ENCODE results near the gene OPRM1. TPM values are rescaled to one million over a fixed set of nuclear protein-coding genes. Genes with fewer than 3 reads are reported as not detected.
"Not testable (repeated sequence)": the region's sequence is repeated elsewhere in the genome, so short reads cannot be mapped to it uniquely, and the experiment has no call there.

Gene OPRM1
- total RNA-seq, 1 donor from 2014 or later: not detected

DNA sequence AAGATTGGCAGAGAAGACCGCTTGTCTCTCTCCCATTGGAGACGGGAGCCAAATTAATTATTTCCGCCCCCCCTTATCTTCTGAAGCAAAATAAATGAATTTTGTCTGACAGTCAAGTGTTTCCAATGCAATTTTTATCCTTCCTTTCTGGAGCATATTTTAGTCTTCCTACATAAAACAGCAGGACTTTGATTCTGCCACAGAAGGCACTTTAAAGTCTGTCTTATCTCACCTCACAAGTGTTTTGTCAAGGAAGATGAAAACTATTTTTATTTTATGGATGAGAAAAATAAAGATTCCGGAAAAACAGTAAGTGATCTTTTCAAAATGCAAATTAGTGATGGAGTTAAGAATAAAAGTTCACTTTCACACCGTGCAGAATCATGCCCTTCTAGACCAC is 140.4 kb downstream of the OPRM1 start:
- intact Hi-C loops (cut with DNase I): no loop called here
- DNase-seq (ENCODE audit: missing footprints) (no peak), ATAC-seq (no peak)

DNA sequence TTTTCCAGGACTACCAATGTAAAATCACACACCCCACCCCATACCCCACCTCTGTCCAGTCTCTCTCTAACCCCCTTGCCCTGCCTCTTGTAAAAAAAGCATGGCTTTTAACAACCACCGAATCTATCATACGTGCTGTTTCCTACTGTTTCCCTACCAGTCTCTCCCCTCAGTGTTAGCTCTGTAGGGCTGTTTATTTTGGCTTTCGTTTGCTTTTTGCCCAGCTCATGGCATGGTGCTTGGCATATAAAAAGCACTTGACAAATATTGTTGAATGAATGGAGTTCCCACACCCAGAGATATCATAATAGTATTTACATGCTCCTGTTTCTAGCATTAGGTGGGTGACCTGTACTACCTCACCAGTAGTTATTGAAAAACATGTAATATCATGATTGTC is 148.2 kb downstream of the OPRM1 start:
- no peak for ATAC-seq
- DNase-seq (ENCODE audit: missing footprints): no peak
- intact Hi-C loops (cut with DNase I): no loop called here

DNA sequence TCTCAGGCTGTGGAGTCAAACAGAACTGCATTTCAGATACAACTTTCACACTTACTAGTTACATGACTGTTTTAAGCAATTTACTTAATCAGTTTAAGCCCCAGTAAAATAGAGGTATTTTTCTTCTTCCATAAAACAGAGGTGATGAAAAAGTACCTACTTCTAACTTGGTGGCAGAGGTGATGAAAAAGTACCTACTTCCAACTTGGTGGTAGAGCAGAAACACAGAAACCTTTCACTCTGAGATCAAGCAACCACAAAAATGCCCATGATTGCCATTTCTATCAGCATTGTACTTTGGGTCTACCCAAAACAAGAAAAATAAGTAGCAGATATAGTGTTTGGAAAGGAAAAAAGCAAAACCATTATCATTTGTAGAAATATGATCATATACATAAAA is 148.7 kb downstream of the OPRM1 start:
- no peak for ATAC-seq
- DNase-seq (ENCODE audit: missing footprints): no peak
- intact Hi-C loops (cut with DNase I): no loop called here

DNA sequence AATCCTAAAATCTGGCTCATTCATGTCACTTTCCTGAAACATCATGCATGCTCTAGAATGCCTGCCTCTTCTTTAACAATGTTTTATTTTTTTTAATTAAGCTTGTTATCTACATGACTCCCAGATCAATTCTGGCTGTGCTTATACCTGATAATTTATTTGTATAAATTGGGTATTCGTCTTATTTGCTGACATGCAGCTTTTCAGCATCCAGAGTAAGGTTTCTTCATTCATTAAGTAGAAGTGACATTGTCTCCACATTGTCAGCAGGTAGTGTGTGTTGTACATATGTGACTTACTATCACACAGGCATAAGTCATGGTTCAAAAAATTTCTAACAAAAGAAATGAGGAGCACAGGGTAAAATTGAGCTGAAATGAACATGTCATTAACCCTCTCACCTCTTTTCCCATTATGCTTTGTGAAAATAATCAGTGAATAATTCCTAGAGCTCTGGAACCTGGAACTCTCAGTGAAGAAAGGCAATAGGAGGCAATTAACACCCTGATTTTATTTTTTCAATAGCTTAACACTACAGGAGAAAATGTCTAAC is 157.4 kb downstream of the OPRM1 start:
- intact Hi-C loops (cut with DNase I): no loop called here
- DNase-seq (ENCODE audit: missing footprints) (no peak), ATAC-seq (no peak)

DNA sequence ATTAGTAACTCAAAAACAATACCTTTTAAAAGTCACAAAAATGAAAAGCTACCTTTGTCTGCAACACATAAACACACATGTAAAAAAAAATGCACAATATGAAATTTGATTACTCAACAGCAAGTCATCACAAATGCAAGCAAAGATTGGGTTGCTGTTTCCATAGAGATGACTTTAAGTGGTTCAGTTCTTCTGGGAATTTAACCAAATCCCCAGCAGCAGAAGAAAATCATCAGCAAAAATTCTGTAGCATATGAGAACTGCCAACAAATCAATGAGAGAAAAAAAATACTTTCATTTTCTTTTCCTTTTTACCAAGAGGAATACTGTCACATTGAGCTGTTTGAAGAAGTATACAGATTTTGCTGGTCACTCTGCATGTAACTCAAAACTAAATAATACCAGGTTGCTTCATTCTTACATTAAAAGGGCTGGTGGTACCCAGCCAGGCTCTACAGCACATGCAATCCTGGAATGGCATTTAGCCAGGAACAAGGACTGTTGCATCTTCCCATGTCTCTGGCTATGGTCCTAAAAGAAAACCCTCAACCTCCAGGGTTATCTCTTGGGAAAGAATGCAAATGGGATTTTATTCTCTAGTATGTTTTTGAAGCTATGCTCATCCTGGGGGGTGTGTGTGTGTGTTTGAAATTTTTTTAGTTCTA is 158.3 kb downstream of the OPRM1 start:
- intact Hi-C loops (cut with DNase I): no loop called here
- ATAC-seq (no peak), DNase-seq (ENCODE audit: missing footprints) (no peak)

DNA sequence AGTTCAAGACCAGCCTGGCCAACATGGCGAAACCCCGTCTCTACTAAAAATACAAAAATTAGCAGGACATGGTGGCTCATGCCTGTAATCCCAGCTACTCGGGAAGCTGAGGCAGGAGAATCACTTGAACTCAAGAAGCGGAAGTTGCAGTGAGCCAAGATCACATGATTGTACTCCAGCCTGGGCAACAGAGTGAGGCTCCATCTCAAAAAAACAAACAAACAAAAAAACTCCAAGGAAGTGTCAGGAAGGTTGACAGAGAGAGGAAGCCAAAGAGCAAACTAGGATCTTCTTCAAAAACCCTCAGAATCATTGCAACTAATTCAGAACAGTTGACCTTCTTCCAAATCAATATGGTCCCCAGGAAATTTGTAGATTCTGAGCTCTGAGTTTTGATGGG is 162.6 kb downstream of the OPRM1 start:
- ATAC-seq; DNase-seq (ENCODE audit: missing footprints); intact Hi-C loops (cut with DNase I): not testable (repeated sequence)

DNA sequence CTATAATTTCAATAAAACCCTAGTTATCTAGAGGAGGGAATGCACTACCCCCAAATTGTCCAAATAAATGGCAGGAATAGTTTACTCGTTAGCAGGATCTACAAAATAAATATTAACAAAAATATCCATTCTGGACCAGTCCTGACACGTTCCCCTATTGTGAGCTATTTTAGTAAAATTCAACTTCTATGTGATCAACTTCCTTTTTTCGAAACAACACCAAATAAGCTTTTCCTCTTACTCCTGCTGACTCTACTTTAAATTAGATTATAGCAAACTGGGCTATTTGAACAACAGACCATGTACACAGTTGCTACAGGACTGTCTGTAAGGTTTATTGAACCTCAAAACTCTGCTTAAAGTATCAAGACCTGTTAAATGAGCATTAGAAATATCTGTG is 163.3 kb downstream of the OPRM1 start:
- DNase-seq (ENCODE audit: missing footprints) (no peak), ATAC-seq (no peak)
- intact Hi-C loops (cut with DNase I): no loop called here

DNA sequence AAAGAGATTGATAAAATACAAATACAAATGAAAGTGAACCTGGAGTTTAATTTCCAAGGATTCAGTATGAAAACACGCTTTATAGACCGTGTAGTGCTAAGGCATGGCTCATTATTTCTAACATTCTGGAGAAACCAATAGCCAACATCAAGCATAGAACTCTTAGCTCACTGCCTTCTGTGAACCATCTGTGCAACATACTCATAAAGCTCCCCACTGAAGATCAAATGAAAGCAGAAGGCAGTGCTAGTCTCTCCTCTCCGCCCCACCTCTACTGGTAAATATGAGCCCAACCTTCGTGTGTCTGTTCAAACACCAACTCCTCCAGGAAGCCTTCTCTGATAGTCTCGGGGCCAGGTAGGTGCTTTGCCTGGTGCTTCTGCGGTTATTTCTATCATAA is 163.9 kb downstream of the OPRM1 start:
- ATAC-seq: no peak
- DNase-seq (ENCODE audit: missing footprints): no peak
- intact Hi-C loops (cut with DNase I): no loop called here

DNA sequence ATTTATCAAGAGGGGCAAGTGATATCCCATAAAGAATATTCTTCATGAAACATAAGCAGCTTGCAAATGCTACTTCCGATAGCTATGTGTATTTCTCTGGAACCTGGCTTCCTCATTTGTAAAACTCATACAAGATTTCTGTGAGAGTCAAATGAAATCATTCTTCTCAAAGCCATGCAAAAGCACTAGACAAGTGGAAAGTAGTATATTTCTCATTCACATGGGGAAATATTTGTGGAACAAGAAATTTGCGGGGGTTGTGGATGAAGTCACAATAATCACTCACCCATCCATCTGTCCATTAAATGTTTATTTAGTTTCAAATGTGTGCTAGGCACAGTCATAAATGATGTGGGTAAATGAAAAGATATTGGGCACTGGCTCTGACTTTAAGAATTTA is 167.1 kb downstream of the OPRM1 start:
- intact Hi-C loops (cut with DNase I): no loop called here
- DNase-seq (ENCODE audit: missing footprints): no peak
- no peak for ATAC-seq

DNA sequence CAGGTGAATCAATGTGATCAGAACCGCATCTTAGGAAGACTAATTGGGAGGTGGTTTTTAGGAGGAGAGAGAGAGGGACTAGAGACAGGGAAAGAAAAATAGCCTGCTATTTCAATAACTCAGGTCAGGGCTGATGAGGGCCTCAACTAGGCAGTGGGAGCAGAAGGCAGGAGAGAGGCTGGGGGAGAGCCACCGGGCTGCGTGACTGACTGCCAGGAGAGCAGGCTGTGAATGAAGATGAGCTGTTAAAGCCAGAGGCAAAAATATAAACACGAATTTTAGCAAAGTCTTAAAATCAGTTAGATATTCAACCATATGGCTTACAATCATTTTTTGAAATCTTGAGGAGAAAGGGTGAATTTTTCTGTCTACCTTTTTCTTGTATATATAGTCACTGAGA is 168.0 kb downstream of the OPRM1 start:
- ATAC-seq: no peak
- intact Hi-C loops (cut with DNase I): no loop called here
- no peak for DNase-seq (ENCODE audit: missing footprints)

DNA sequence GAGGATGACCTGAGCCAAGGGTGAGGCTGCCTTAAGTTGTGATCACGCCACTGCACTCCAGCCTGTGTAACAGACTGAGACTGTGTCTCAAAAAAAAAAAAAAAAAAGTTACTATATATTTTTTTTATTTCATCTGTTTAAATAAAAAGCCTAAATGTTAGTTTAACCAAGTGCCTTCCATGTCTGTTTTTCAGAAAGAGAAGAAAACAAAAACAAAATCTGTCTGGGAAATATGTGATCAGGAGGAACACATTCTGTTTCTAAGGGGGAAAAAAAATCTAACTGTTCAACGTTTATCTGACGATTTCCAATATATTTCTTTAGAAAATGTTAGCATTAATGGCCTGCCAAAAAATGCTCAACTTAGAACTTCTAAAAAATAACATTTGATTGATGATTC is 170.5 kb downstream of the OPRM1 start:
- ATAC-seq: no peak
- intact Hi-C loops (cut with DNase I): no loop called here
- DNase-seq (ENCODE audit: missing footprints): no peak

DNA sequence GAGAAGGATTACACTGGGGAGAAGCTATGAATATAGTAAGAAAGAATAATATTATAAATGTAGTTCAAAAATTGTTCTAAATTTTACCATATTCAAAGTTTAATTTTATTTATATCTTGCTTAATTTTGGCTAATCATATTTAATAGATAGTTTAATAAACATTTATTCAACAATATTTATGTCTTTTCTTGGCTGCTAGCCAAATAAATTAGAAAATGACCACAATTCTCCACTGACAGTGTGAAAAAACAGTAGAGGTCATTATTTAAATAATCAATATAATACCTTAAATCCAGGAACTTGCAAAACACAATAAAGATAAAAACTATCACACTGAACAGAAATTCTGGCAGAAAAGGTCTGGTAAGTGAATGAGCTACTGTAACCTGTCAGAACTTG is 171.6 kb downstream of the OPRM1 start:
- no peak for DNase-seq (ENCODE audit: missing footprints)
- no peak for ATAC-seq
- intact Hi-C loops (cut with DNase I): no loop called here

DNA sequence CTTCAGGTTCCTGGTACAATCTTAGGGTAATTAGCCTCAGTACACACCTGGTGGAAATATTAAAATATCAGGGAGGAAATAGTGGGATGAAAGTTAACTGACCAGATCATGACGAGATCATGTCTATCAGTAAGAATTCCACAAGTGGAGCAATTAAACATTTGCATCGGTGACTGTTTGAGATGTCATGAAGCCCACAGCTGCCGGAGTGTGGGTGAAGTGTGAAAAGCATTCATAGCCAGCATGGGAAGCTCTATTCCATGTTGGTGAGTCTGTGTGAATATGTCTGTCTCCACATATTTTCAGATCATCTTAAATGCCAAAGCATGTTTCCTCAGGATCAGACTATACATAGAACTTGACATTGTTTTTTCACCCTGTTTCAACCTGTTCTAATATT is 174.7 kb downstream of the OPRM1 start:
- intact Hi-C loops (cut with DNase I): no loop called here
- ATAC-seq (no peak), DNase-seq (ENCODE audit: missing footprints) (no peak)

DNA sequence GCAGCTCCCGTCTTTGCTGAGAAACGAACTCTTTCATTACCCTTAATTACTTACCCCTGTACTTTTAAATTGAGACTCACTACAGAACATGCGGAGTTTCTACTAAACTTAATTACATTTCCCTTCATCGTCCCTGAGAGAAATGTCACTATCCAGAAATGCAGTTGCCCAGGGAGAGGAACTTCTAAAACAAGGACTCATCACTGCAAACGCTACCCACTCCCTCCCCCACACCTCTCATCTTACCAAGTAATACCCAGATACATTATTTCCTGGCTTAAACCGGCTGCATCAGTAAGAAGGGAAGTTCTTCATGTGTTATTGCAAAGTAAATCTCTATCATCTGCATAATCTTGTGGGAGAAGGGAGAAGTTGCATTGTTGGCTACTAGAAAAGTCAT is 179.3 kb downstream of the OPRM1 start:
- ATAC-seq (no peak), DNase-seq (ENCODE audit: missing footprints) (no peak)
- intact Hi-C loops (cut with DNase I): no loop called here

DNA sequence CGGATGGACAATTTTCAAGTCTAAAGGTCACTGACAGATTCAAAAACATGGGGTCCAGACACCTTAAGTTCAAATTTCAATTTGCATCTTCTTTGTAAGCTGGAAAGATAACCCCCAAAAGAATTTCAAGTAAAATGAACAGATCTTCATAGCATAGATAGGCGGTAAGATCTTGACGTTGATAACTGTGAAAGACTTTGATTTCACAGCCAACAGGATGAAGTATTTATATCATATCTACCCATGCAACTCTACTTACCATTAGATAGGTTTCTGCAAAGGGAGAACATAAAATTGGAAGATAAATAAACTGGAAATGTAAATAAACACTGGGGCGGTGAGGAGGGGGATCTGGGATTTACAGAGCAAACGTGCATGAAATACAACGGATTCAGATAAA is 179.7 kb downstream of the OPRM1 start:
- intact Hi-C loops (cut with DNase I): no loop called here
- ATAC-seq (no peak), DNase-seq (ENCODE audit: missing footprints) (no peak)

DNA sequence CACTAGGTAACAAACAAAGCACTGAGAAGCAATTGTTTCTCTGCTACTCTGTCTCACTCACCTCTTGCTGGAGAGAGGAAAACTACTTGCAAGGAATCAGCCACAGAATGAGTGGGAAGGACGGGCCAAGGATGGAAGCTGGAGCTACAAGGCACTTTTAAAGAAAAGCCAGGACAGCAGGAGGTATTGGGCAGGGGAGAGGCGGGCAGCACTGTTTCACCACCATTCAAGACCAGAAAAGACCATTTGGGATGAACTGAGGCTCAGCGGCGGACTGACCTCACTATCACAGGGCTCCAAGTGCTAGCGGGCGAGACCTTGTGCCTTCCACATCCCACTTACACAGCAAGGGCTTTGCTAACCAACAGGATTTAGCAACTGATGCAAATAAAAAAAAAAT is 180.2 kb downstream of the OPRM1 start:
- intact Hi-C loops (cut with DNase I): no loop called here
- no peak for ATAC-seq
- DNase-seq (ENCODE audit: missing footprints): no peak

DNA sequence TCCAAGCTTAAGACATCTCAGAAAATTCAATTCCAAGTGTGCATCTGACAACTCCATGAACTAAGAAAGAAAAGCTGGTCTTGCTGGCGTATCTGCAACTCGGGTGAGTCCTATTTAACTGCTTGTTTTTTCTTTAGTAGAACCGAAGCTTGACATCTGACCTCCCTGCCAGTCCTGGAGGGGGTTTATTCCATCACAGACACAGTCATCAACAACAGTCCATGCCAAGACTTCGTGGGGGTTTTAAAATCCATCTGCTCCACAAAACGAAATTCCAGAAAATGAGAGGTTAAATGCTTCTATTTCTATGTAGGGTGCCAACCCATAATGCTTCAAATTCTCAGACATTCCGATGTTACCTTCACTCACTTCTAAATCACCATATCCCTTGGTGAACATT is 183.7 kb downstream of the OPRM1 start:
- no peak for ATAC-seq
- intact Hi-C loops (cut with DNase I): no loop called here

DNA sequence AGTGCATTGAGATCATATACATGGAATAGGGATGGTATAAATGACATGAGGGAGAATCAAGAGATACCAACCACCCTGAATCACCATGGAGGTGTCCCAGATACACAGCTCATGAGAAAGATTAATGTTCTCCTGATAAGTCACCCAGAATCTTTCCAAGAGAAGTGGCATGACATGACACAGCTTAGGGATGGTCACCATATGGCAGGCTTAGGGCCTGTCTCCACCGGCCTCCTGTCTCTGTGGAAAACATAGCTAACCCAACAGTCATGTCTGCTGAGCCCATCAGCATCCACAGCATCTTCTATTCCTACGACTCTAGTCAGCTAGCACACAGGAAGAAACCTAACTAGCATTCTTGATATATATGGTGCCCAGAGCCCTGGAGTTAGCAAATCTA is 184.3 kb downstream of the OPRM1 start:
- ATAC-seq (no peak), DNase-seq (ENCODE audit: missing footprints) (no peak)
- intact Hi-C loops (cut with DNase I): no loop called here

More for the DNA sequence above, 183.7 kb downstream of the OPRM1 start:
- DNase-seq (ENCODE audit: missing footprints): no peak

DNA sequence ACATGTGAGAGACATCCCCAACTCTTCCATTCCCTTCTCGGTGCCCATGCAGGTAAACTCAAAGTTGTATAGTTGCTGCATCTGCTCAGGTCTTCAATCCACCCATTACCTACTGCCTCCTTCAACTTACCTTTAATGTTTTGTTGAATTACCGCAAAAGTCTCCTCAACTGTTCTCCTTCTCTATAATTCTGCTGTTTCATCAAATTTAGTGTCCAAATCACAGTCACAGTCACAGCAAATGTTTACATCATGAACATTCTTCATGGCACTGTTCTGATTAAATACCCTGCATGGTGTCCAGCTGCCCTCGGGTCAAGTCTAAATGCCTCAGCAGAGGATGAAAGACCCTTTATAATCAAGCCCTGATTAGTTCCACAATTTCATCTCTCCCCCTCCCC is 187.4 kb downstream of the OPRM1 start:
- ATAC-seq (no peak), DNase-seq (ENCODE audit: missing footprints) (no peak)
- intact Hi-C loops (cut with DNase I): no loop called here

DNA sequence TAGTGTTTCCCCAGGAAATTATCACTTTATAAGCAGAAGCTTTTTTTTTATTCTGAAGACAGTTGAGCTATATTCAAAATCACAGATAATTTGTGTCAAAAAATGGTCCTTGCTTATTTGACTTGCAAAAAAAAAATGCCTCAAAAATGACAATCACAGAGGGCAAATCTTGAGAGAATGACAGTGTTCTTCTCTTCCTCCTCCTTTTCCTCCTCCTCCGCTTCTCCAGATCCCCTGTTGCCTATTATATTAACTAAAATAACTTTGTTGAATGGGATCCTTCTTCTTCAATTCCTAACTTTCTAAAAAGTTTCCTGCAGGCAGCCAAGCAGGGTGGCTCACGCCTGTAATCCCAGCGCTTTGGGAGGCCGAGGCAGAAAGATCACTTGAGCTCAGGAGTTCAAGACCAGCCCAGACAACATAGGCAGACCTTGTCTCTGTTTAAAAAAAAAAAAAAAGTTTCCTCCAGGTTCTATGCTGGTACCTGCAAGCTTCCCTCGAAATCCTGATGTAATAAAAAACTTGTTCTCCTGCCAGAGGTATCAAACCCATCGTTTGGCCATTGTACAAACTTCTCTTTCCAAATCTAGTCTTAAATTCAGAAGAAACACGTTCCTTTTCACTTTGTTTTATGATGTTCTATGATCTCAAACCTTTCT is 189.0 kb downstream of the OPRM1 start:
- intact Hi-C loops (cut with DNase I): no loop called here
- DNase-seq (ENCODE audit: missing footprints) (no peak), ATAC-seq (no peak)

DNA sequence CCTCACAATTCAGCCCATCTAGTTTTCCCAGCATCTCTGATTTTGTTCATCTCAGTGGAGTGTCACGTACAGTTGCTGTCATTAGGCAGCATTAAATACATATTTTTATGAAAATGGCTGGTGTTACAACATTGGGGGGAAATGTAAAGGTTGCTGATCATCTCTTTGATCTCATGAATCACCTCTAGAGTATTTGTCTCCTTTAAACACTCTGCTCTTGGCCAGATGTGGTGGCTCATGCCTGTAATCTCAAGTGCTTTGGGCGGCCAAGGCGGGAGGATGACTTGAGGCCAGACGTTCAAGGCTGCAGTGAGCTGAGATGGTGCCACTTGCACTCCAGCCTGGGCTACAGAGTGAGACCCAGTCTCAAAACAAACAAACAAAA is 189.5 kb downstream of the OPRM1 start:
- no peak for ATAC-seq
- no peak for DNase-seq (ENCODE audit: missing footprints)
- intact Hi-C loops (cut with DNase I): no loop called here

Measured in Right ventricle myocardium inferior (tissue), 1 donor.